Brain microvascular endothelial cell (primary cell): ENCODE measurements around the gene SLC38A1.

Experiments used
- DNase-seq: peaks from one replicate; pipeline ENCODE4 v3.0.0-alpha.2; 2020
- H3K27ac ChIP-seq: fragments of 250-450 bp; sonication (Bioruptor Pico); 2 replicates; pipeline ENCODE4 v1.5.1; 2020; ENCODE audit warnings: mild to moderate bottlenecking, moderate library complexity
- H3K27me3 ChIP-seq: fragments of 250-450 bp; sonication (Bioruptor Pico); replicated peaks from 2 replicates; pipeline ENCODE4 v1.5.1; 2020; ENCODE audit warnings: mild to moderate bottlenecking
- H3K36me3 ChIP-seq: fragments of 250-450 bp; sonication (Bioruptor Pico); replicated peaks from 2 replicates; pipeline ENCODE4 v1.5.1; 2020; ENCODE audit warnings: mild to moderate bottlenecking
- H3K4me3 ChIP-seq: 2 replicates; pipeline ENCODE4 v1.5.1; 2011; ENCODE audit warnings: low read depth, mild to moderate bottlenecking, control low read depth, low read length, moderate library complexity
- in situ Hi-C: cut with HindIII; loops from 2 replicates; pipeline ENCODE4 v1.10.0; 2017; ENCODE audit warnings: low sequenced_read_pairs, low pct_ligation_motif_present
- TF ChIP-seq, protein P1 (sequence below): IDR thresholded peaks from 2 replicates; pipeline ENCODE4 v1.5.1; 2011; ENCODE audit warnings: low read depth, mild to moderate bottlenecking, moderate library complexity, low read length, control low read depth, inconsistent platforms; ENCODE audit errors: missing control alignments

Gene SLC38A1

DNA sequence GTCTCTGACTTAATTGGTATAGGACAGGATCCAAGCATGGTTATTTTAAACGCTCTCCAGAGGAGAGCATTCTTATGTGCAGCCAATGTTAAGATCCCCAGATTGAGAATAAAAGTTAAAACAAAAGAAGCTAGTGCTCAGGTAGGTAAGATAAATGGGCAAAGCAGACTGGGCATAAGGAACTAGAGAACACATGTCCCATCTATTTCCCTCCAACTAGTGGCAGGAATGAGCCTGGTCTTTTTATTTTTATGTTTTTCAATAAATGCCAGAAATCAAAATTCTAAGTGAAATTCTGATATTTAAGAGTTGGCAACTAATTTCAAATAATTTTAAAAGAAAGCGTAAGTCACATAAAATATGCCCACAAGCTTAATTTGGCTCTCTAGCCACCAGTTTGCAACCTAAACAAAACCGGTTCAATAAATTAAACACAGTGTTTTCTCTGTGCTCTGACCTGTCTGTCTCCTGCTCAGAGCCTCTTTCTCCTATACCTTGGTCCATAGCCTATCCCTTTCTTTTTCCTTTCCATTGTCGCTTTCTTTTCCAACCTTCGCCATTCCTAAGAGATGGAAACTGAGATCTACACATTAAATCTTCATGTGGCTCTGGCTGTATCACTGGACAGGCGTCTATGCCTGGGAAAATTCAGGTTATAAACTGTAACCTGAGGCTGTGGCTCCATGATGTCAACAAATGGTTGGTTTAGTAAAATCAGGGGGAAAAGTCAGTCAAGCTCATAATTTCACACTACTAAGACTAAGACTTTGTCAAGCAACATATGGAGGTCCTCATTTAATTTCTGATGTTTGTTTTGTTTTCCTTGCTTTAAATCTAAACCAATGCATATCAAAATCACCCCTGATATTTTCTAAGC, 5.5 kb downstream of the SLC38A1 start:
- Histone ChIP-seq H3K36me3 (no peaks in the 10 kb centered on the region), H3K4me3 (no peak overlapping the region), H3K27me3 (no peaks in the 10 kb centered on the region), H3K27ac (no peak overlapping the region)
- TF ChIP-seq, protein P1, sequence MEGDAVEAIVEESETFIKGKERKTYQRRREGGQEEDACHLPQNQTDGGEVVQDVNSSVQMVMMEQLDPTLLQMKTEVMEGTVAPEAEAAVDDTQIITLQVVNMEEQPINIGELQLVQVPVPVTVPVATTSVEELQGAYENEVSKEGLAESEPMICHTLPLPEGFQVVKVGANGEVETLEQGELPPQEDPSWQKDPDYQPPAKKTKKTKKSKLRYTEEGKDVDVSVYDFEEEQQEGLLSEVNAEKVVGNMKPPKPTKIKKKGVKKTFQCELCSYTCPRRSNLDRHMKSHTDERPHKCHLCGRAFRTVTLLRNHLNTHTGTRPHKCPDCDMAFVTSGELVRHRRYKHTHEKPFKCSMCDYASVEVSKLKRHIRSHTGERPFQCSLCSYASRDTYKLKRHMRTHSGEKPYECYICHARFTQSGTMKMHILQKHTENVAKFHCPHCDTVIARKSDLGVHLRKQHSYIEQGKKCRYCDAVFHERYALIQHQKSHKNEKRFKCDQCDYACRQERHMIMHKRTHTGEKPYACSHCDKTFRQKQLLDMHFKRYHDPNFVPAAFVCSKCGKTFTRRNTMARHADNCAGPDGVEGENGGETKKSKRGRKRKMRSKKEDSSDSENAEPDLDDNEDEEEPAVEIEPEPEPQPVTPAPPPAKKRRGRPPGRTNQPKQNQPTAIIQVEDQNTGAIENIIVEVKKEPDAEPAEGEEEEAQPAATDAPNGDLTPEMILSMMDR = peak; percentile 9
- no peak for DNase-seq
- in situ Hi-C loops = no loop called here

DNA sequence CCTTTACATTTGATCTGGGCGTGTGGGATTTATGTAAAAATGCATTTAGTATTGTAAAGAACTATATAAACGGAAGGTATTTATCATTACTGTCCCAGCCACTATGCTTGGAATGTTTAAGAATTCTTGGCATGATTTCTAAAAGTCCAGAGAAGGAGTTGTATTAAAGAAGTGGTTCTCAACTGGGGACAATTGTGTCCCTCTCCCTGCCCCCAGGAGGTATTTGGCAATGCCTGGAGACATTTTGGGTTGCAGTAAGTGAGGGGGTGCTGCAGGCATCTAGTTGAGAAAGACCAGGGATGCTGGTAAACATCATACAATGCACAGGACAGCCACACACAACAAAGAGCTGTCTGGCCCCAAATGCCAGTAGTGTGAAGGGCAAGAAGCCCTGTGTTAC, 7.2 kb downstream of the SLC38A1 start:
- DNase-seq = no peak
- Histone ChIP-seq H3K36me3 (no peaks in the 10 kb centered on the region), H3K4me3 (no peak overlapping the region), H3K27ac (no peak overlapping the region), H3K27me3 (no peaks in the 10 kb centered on the region)
- TF ChIP-seq, protein P1 = no peak
- in situ Hi-C loops = no loop called here

DNA sequence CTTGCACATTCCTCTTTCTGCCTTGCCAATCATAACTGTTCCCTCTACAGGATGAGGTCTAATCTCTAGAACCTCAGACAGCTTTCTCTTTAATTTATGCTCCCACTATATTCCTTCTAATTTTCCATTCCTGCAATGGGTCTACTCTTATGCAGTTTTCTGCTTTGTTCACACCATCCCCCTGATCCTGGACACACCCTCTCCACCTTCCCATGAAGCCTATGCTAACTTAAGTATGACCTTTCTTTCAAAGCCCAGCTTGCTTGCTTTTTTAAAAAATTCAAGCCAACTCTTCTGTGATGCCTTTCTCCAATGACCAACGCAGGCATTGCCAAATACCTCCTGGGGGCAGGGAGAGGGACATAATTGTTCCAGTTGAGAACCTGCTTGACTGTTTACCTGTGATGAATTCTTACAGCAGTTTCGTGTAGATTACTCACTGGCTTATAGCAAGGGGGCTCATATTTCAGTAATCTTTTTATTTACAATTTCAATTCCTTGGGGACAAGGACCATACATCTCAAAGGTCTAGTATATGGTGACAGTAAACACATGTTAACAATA, 7.8 kb downstream of the SLC38A1 start:
- Histone ChIP-seq H3K27me3 (no peaks in the 10 kb centered on the region), H3K27ac (no peak overlapping the region)
- TF ChIP-seq, protein P1 = no peak

GRCh38 chr12:46260124-46260912, 8.5 kb downstream of the SLC38A1 start:
- in situ Hi-C loops = no loop called here
- TF ChIP-seq, protein P1 = no peak
- Histone ChIP-seq H3K4me3 (no peak overlapping the region), H3K27ac (no peak overlapping the region), H3K27me3 (no peaks in the 10 kb centered on the region), H3K36me3 (no peaks in the 10 kb centered on the region)
- no peak for DNase-seq

More for the DNA sequence above, 7.8 kb downstream of the SLC38A1 start:
- no peak for DNase-seq
- in situ Hi-C loops = no loop called here
- Histone ChIP-seq H3K36me3 (no peaks in the 10 kb centered on the region), H3K4me3 (no peak overlapping the region)

DNA sequence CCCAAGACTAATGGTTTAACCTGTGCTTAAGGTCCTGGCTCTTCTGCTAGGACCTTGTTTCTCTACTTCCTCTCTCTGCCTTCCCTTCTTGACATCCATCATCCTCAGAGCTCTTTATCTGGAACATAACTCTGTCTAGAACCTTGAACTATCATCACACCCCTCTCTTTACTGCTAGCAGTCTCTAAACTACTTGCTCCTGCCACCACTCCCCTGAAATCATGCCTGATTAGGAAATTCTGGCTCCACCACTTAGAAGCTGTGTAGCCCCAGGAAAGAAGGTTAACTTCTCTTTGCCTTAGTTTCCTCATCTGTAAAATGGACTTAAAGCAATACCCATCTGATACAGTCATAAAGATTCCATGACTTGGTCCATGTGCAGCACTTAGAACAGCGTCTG, 9.1 kb downstream of the SLC38A1 start:
- in situ Hi-C loops = no loop called here
- no peaks in the 10 kb centered on the region for H3K36me3 ChIP-seq
- H3K4me3 ChIP-seq = no peak overlapping the region
- H3K27ac ChIP-seq = no peak overlapping the region
- no peaks in the 10 kb centered on the region for H3K27me3 ChIP-seq
- TF ChIP-seq, protein P1 = no peak
- no peak for DNase-seq
